ENCODE results near the gene WASF3. TPM values are rescaled to one million over a fixed set of nuclear protein-coding genes. Genes with fewer than 3 reads are reported as not detected.
"Not testable (repeated sequence)": the region's sequence is repeated elsewhere in the genome, so short reads cannot be mapped to it uniquely, and the experiment has no call there.

The WASF3 gene
- total RNA-seq, 1 donor from 2014 or later = 15.8 TPM

GRCh38 chr13:26628706-26629105 is 71.2 kb downstream of the WASF3 start:
- peak in 1 of 2 donors; percentile 28 for DNase-seq (ENCODE audit: low read depth in 2 of 2)

- peak in 1 of 2 donors; percentile 17 for DNase-seq (ENCODE audit: low read depth in 2 of 2)
Measured at GRCh38 chr13:26629260-26629825, 71.9 kb downstream of the WASF3 start.

DNA sequence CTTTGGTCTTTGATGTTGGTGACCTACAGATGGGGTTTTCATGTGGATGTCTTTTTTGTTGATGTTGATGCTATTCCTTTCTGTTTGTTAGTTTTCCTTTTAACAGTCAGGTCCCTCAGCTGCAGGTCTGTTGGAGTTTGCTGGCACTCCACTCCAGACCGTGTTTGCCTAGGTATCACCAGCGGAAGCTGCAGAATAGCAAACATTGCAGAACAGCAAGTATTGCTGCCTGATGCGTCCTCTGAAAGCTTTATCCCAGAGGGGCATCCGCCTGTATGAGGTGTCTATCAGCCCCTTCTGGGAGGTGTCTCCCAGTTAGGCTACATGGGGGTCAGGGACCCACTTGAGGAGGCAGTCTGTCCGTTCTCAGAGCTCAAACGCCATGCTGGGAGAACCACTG is 78.2 kb downstream of the WASF3 start:
- not testable (repeated sequence) for DNase-seq (ENCODE audit: low read depth in 2 of 2)

DNA sequence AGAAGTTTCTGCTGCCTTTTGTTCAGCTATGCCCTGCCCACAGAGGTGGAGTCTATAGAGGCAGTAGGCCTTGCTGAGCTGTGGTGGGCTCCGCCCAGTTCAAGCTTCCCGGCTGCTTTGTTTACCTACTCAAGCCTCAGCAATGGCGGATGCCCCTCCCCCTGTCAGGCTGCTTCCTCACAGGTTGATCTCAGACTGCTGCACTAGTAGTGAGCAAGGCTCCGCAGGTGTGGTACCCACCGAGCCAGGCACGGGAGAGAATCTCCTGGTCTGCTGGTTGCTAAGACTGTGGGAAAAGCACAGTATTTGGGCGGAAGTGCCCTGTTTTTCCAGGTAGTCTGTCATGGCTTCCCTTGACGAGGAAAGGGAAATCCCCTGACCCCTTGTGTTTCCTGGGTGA is 78.6 kb downstream of the WASF3 start:
- DNase-seq (ENCODE audit: low read depth in 2 of 2) = not testable (repeated sequence)

- DNase-seq (ENCODE audit: low read depth in 2 of 2) = no peak
Measured at GRCh38 chr13:26646603-26647002, 89.1 kb downstream of the WASF3 start.

- DNase-seq (ENCODE audit: low read depth in 2 of 2) = no peak
Measured at GRCh38 chr13:26651234-26651633, 93.8 kb downstream of the WASF3 start.

DNA sequence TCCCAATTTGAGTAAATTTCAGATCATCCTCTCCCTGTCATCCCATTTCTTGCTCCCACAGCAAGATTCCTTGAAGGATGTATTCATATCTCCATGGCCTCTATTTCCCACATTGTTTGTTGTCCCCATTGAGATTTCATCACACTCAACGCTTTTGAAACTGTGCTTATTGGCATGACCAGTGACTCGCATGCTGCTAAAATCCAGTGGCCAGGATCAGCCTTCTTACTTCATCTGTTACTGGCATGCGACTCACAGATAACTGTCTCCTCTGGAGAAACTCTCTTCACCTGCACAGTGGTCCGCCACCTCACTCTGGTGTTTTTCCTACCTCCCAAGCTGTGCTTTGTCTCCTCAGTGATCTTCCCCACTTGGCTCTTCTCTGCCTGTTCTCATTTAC is 95.8 kb downstream of the WASF3 start:
- DNase-seq (ENCODE audit: low read depth in 2 of 2) = no peak

DNA sequence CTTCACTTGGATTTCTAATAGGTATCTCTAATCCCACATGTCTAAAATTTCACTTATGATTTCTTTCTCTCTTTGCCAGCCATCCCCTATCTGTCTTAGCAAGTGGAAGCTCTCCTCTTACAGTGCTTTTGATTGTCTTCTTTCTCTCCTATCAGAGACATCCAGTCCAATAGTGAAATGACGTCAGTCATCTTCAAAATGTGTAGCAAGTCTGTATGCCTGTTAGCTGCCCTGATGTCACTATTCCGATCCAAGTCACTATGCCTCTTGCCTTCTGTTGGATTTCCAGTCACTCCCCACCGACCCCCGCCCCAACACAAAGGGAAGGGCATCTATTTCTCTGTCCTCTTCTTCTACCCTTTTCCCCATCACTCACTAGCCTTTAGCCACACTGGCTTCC is 96.4 kb downstream of the WASF3 start:
- no peak for DNase-seq (ENCODE audit: low read depth in 2 of 2)

DNA sequence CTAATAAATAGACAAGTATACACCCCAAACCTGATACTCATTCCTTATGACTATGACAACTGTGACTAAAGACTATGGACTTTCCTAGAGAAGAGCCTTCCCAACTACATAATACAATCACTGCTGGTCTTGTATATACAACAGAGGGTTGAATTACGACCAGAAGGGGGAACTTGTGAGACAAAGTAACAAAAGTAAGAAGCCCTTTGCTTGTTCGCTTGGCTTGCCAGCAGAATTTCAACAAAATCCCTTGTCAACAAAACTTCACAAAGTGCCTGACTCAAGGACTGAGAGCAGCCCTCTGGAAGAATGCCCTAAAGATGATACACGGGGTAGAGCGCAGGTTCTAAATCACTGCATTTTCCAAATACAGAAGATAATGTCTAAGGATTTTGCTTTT is 99.4 kb downstream of the WASF3 start:
- peak in 1 of 2 donors; percentile 13 for DNase-seq (ENCODE audit: low read depth in 2 of 2)

GRCh38 chr13:26658448-26659385 is 101.2 kb downstream of the WASF3 start:
- DNase-seq (ENCODE audit: low read depth in 2 of 2) = no peak

DNA sequence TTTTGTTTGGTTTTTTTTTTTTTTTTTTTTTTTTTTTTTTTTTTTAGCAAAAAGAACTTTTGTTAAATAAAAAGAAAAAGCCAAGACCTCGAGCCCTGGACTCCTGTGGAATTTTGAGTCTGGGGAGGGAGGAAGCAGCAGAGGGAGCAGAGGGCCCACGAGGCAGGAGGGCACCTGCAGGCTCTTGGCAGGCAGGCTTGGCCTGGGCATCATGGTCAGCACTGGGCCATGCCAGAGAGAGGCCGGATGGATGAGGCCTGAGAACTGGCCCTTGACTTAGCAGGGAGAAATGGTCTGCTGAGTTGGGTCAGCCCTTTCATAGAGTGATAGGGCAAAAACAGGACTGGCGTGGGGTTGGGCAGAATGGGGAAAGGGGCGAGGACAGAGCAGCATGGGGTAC is 102.7 kb downstream of the WASF3 start:
- DNase-seq (ENCODE audit: low read depth in 2 of 2) = no peak

- DNase-seq (ENCODE audit: low read depth in 2 of 2) = peak in 1 of 2 donors; percentile 52
Measured at GRCh38 chr13:26660766-26661165, 103.3 kb downstream of the WASF3 start.

- DNase-seq (ENCODE audit: low read depth in 2 of 2) = peak; percentile 47 to 82
Measured at GRCh38 chr13:26663791-26664190, 106.3 kb downstream of the WASF3 start.

DNA sequence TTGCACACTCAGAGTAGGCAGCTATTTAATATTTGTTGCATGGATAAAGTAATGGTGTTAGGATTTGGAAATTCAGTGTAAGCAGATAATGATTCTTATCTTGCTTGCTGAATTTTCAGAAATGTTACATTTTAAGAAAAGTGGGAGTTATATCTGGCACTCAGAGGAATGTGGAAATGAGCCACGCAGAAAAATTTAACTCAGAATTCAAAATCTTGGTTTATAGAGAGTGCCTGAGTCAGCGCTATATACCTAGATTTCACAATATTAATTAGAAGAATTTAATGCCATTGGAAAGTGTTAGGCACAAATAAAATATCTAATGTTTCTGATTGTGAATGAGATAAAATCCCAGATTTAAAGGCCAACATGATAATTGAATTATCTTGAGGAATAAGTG is 106.8 kb downstream of the WASF3 start:
- DNase-seq (ENCODE audit: low read depth in 2 of 2) = no peak

DNA sequence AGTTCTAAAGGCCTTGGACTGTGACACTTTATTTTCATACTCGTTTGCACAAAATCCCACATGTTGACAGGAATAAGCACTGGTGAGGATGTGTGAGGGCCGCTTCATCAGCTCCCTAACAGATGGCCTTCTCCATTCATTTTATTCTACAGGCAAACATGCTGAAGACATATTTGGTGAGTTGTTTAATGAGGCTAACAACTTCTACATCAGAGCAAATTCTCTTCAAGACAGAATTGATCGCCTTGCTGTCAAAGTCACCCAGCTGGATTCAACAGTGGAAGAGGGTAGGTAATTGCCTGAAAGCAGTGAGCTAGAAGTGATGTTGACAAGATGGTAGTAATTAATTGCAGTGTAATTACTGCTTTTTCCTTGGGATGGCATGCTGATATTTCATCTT is 107.4 kb downstream of the WASF3 start:
- DNase-seq (ENCODE audit: low read depth in 2 of 2) = no peak

DNA sequence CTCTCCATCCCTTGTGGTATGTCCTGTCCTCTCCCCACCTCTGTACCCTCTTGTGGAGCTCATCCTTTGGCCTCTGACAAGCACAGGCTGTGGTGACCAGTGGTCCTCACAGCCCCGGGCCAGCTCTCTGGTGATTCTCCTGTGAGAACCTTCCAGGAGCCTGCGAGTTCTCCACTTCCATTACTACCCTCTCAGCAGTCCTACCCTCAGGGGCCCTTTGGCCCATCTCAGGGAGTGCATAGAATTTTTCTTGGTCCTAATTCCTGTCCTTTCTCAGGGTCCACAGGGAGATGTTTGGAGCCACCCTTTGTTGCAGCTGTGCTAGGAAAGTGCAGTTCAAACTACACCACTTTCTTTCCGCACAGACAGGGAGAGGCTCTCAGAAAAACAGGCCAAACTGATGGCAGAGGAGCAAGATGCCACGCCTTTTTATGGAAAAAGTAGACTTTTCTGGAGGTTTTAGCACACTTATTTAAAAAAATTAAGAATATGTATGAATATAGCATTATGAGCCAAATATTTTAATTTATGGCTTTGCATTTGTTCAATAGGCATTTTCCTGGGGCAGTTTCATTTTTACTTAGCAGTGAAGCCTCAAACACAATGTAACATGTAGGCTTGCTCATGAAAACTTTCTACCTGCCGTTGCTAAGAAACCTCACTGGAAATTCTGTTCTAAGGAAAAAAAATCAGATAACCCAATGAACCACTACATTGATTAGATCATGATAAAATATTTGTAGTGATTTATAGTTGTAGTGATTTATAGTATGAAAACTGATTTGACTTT is 111.1 kb downstream of the WASF3 start:
- no peak for DNase-seq (ENCODE audit: low read depth in 2 of 2)

DNA sequence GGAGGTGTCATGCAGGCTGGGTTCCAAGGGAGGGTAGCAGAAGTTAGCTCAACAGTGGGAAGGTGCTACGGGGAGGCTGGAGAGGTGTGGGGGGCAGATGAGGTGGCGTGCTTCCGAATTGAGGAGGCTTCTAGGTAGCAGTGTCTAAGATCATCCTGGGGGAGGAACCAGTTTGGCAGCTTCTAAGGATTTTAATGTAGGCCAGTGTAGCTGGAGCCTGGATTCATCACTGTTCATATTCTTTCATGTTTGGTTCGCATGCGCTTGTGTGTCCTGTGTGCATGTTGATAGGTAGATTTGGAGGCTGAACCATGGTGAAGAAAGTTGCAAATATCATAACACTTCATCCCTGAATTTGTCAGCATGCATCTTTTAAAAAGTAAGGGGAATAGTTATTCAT is 116.4 kb downstream of the WASF3 start:
- DNase-seq (ENCODE audit: low read depth in 2 of 2) = no peak

DNA sequence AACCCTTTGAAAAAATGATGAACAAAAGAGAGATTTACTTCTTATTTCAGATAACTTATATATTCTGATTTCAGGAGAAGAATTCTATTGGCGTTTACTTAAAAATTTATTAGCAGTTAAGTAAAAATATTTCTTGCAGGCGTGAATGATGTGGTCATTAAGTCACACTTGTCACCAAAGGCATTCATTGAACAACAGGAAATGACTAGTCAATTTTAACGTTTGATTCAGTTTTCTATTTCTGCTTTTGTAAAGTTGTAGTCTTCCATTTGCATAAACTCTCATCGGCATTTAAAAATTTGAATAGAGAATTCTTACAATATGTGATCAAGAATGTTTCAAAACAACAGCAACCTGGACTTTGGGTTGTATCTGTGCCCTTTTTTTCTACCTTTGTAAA is 119.7 kb downstream of the WASF3 start:
- DNase-seq (ENCODE audit: low read depth in 2 of 2) = peak; percentile 11 to 32

DNA sequence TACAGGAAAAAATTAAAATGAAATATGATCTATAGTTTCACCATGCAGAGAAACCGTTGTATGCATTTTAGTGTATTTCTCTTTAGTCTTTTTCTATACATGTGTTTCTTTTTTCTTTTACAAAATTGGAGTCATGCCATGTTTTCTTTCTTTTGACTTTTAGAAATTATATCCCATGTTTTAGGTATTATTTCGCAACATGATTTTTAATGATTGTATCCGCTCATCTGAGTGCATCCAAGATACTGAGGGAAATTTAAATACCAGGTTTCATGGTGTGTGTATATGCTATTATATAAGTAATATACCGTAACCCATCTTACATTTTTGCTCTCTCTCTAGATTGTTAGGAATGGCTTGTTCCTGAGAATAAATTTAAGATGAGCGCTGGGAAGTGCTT is 120.8 kb downstream of the WASF3 start:
- DNase-seq (ENCODE audit: low read depth in 2 of 2) = no peak

GRCh38 chr13:26678796-26679195 is 121.3 kb downstream of the WASF3 start:
- no peak for DNase-seq (ENCODE audit: low read depth in 2 of 2)

DNA sequence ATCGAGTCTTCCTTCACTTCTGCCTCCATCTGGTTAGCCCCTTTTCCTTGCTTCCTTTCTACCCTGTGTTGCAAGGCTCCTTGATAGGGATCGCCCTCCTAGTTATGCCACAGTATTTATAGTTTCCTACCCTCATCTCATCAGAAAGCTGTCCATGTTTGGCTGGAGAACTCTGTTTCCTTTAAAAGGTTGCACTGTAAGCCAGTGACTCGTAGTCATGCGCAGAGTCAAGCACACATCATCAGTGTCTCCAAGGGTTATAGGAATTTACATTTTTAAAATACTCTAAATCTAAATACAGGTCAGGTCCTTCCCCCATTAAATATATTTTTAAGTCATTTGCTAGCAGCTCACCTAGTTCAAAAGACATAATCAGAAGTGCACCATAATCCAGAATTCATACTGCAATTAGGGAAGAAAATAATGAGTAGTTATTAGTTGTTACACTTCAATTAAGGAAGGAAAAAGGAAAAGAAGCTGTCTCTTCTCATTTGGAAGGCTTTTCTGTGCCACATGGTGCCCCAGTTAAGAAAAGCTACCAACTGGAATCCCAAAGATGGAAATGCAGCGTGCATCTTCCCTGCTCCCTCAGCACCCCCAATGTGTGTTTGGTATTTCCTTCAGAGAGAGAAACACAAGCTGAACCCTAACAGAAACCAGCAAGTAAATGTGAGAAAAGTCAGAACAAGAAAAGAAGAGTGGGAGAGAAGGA is 122.1 kb downstream of the WASF3 start:
- DNase-seq (ENCODE audit: low read depth in 2 of 2) = no peak

DNA sequence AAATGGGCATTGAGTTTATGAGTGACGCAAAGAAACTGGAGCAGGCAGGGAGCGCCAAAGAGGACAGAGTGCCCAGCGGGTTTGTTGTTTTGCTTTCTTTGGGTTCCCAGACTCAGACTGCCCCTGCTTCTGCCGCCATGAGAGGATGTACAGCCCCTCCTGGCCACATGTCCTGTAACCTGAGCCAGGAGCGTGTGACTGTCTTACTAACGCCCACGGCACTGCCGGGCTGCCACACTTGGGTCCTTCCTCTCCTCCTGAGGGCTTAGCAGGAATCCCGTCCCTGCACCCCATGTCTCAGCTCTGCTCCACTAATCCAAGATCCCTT is 122.6 kb downstream of the WASF3 start:
- DNase-seq (ENCODE audit: low read depth in 2 of 2) = no peak

Data from dermis microvascular lymphatic vessel endothelial cell (primary cell).